ENCODE data around the gene HYI. TPM values are rescaled to one million over a fixed set of nuclear protein-coding genes. Genes with fewer than 3 reads are reported as not detected.

Gene HYI
- total and polyA plus RNA-seq, 2 donors (not counting 1 experiment from before 2014, with no cell fraction given): 26.3 to 36.5 TPM

DNA sequence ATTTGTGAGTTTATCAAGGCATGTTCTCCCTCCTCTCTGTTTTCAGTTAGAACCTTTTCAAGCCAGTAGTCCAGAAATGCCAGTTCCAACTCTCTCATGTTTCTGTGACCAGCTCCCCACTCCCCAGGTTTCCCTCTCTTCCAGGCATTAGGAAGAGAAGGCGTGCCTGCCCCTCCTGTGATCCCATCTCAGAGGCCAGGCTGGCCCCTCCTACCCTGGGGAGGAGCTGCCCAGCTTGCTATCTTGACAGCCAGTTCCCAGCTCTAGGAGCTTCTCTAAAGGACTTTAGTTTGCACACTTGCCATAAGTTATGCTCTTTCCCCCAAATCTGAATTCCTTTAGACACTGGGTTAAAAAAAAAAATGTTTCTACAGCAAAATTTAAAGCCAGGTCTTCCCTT is 8.9 kb downstream of the HYI start:
- Histone ChIP-seq H3K9me3 (ENCODE audit: control insufficient read depth, insufficient read depth, low read depth, low read length) (no peaks in the 10 kb centered on the region), H3K27me3 (ENCODE audit: control insufficient read depth, insufficient read depth, low read length) (no peaks in the 10 kb centered on the region), H3K4me1 (ENCODE audit: control insufficient read depth, extremely low read depth, insufficient read depth, low read length) (no peaks in the 10 kb centered on the region), H4K20me1 (ENCODE audit: control insufficient read depth, extremely low read depth, insufficient read depth, low read length) (no peaks in the 10 kb centered on the region), H3K36me3 (ENCODE audit: control insufficient read depth, insufficient read depth, low read length) (peaks cover 41% of the 10 kb centered on the region), H3K9ac (ENCODE audit: insufficient read depth, low read length) (no peak overlapping the region), H3K79me2 (ENCODE audit: control insufficient read depth, insufficient read depth, low read length) (no peaks in the 10 kb centered on the region), H3K27ac (ENCODE audit: insufficient read depth, low read length) (no peak overlapping the region), H3K4me2 (ENCODE audit: extremely low read depth, insufficient read depth, low read length) (no peak overlapping the region), H2AFZ (ENCODE audit: low read length) (no peak overlapping the region), H3K4me3 (replicated peaks in 1 of 4; ENCODE audit: control extremely low read depth in 1 of 4, insufficient read depth in 1 of 4, low read depth in 3 of 4, low read length in 4 of 4) (no peak overlapping the region)
- no peak for DNase-seq (ENCODE audit: low read depth in 2 of 2)
- TF ChIP-seq EZH2 (IDR thresholded peaks at IDR 0.05; ENCODE audit: low read length, missing control alignments): no peak
- TF ChIP-seq, protein P1, sequence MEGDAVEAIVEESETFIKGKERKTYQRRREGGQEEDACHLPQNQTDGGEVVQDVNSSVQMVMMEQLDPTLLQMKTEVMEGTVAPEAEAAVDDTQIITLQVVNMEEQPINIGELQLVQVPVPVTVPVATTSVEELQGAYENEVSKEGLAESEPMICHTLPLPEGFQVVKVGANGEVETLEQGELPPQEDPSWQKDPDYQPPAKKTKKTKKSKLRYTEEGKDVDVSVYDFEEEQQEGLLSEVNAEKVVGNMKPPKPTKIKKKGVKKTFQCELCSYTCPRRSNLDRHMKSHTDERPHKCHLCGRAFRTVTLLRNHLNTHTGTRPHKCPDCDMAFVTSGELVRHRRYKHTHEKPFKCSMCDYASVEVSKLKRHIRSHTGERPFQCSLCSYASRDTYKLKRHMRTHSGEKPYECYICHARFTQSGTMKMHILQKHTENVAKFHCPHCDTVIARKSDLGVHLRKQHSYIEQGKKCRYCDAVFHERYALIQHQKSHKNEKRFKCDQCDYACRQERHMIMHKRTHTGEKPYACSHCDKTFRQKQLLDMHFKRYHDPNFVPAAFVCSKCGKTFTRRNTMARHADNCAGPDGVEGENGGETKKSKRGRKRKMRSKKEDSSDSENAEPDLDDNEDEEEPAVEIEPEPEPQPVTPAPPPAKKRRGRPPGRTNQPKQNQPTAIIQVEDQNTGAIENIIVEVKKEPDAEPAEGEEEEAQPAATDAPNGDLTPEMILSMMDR (conservative IDR thresholded peaks at IDR 0.05 in 1 of 2, IDR thresholded peaks at IDR 0.05 in 1 of 2; ENCODE audit: low read depth in 1 of 2, low read length in 2 of 2): no peak

DNA sequence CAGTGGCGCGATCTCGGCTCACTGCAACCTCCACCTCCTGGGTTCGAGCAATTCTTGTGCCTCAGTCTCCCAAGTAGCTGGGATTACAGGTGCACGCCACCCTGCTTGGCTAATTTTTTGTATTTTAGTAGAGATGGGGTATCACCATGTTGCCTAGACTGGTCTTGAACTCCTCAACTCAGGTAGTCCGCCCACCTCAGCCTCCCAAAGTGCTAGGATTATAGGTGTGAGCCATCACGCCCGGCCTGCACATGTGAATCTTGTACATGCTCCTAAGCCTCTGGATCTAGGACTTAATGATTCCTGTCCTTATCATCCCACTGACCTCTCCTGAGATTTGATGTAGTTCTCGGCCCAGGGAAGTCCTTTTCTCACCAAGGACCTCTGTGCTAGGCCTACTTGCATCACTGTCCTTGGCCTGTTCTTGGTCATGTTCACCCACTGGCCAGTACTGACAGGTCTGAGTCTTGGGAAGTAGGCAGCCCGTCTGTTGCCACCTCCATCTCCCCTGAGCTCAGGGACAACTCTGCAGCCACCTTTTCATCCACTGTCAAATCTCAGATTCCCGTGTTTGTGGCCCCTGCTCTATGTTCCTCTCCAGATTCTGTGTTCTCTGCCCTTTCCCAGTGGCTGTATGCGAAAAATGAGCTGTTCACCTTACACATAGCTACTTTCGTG is 9.4 kb downstream of the HYI start:
- Histone ChIP-seq H3K79me2 (ENCODE audit: control insufficient read depth, insufficient read depth, low read length) (no peaks in the 10 kb centered on the region), H3K9me3 (ENCODE audit: control insufficient read depth, insufficient read depth, low read depth, low read length) (no peaks in the 10 kb centered on the region), H3K27ac (ENCODE audit: insufficient read depth, low read length) (no peak overlapping the region), H3K9ac (ENCODE audit: insufficient read depth, low read length) (no peak overlapping the region), H2AFZ (ENCODE audit: low read length) (no peak overlapping the region), H3K36me3 (ENCODE audit: control insufficient read depth, insufficient read depth, low read length) (peaks cover 39% of the 10 kb centered on the region), H3K4me3 (replicated peaks in 1 of 4; ENCODE audit: control extremely low read depth in 1 of 4, insufficient read depth in 1 of 4, low read depth in 3 of 4, low read length in 4 of 4) (no peak overlapping the region), H4K20me1 (ENCODE audit: control insufficient read depth, extremely low read depth, insufficient read depth, low read length) (no peaks in the 10 kb centered on the region), H3K4me2 (ENCODE audit: extremely low read depth, insufficient read depth, low read length) (no peak overlapping the region), H3K4me1 (ENCODE audit: control insufficient read depth, extremely low read depth, insufficient read depth, low read length) (no peaks in the 10 kb centered on the region), H3K27me3 (ENCODE audit: control insufficient read depth, insufficient read depth, low read length) (no peaks in the 10 kb centered on the region)
- no peak for TF ChIP-seq EZH2 (IDR thresholded peaks at IDR 0.05; ENCODE audit: low read length, missing control alignments)
- TF ChIP-seq, protein P1 (conservative IDR thresholded peaks at IDR 0.05 in 1 of 2, IDR thresholded peaks at IDR 0.05 in 1 of 2; ENCODE audit: low read depth in 1 of 2, low read length in 2 of 2): no peak
- DNase-seq (ENCODE audit: low read depth in 2 of 2): no peak

DNA sequence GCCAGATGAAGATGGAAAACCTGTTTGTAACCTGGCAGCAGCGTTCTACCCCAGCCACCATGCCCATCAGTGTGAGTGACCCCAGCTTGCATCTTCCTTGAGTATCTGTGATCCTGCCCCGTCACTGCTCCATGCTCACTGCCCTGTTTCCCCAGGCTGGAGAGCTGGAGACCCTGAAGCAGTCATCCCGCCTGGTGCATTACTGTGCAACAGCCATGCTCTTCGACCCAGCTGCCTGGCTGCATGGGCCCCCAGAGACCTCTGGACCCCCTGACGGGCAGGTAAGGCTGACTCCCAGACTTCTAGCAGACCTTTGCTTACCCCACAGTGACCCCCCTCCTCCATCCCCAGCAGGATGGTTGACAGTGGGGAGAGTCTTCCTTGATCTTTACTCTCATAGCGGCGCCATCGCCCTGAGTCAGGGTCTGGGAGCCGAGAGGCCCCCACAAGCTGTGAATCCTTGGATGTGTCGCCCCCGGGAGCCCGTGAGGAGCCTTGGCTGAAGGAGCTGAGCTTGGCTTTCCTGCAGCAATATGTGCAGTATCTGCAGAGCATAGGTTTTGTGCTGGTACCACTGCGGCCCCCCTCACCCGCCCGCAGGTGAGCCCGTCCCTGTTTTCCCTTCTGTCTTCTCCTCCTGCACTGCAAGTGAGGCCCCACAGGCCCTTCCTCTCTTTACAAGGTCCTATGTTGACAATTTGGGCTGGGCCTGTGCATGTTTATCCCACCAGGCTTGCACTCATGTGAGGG is 10.4 kb downstream of the HYI start:
- no peak overlapping the region for H3K4me2 ChIP-seq (ENCODE audit: extremely low read depth, insufficient read depth, low read length)
- H4K20me1 ChIP-seq (ENCODE audit: control insufficient read depth, extremely low read depth, insufficient read depth, low read length): no peaks in the 10 kb centered on the region
- H3K9ac ChIP-seq (ENCODE audit: insufficient read depth, low read length): no peak overlapping the region
- no peaks in the 10 kb centered on the region for H3K9me3 ChIP-seq (ENCODE audit: control insufficient read depth, insufficient read depth, low read depth, low read length)
- no peaks in the 10 kb centered on the region for H3K4me1 ChIP-seq (ENCODE audit: control insufficient read depth, extremely low read depth, insufficient read depth, low read length)
- no peak for TF ChIP-seq EZH2 (IDR thresholded peaks at IDR 0.05; ENCODE audit: low read length, missing control alignments)
- TF ChIP-seq, protein P1 (conservative IDR thresholded peaks at IDR 0.05 in 1 of 2, IDR thresholded peaks at IDR 0.05 in 1 of 2; ENCODE audit: low read depth in 1 of 2, low read length in 2 of 2): no peak
- DNase-seq (ENCODE audit: low read depth in 2 of 2): no peak
- peaks cover 38% of the 10 kb centered on the region for H3K36me3 ChIP-seq (ENCODE audit: control insufficient read depth, insufficient read depth, low read length)
- H3K79me2 ChIP-seq (ENCODE audit: control insufficient read depth, insufficient read depth, low read length): no peaks in the 10 kb centered on the region
- no peak overlapping the region for H3K4me3 ChIP-seq (replicated peaks in 1 of 4; ENCODE audit: control extremely low read depth in 1 of 4, insufficient read depth in 1 of 4, low read depth in 3 of 4, low read length in 4 of 4)
- no peak overlapping the region for H3K27ac ChIP-seq (ENCODE audit: insufficient read depth, low read length)
- H3K27me3 ChIP-seq (ENCODE audit: control insufficient read depth, insufficient read depth, low read length): no peaks in the 10 kb centered on the region
- no peak overlapping the region for H2AFZ ChIP-seq (ENCODE audit: low read length)
